HG02798 (cell line): ENCODE results near the gene DNAH11.
A peak's percentile ranks its signal among the peaks of the same experiment; 100 is the strongest.
"Not testable (repeated sequence)": the region's sequence is repeated elsewhere in the genome, so short reads cannot be mapped to it uniquely, and the experiment has no call there.

Experiments used
- ATAC-seq: cut with Tn5 transposase; IDR thresholded peaks from one replicate; pipeline ENCODE4 v1.9.1; 2021; ENCODE audit warnings: mild to moderate bottlenecking; ENCODE audit not compliant: unreplicated experiment, poor library complexity

The DNAH11 gene

DNA sequence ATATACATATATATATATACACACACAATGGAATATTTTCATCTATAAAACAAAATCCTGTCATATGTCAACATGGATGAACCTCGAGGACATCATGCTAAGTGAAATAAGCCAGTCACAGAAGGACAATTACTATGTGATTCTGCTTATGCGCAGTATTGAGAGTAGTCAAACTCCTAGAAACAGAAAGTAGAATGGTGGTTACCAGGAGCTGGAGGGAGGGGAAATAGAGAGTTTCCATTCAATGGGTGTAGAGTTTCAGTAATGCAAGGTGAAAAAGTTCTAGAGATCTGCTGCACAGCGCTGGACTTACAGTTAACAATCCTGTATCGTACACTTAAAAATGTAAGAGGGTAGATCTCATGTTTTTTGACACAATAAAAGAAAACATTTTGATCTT lies 221.0 kb downstream of the DNAH11 start:
- no peak for ATAC-seq

DNA sequence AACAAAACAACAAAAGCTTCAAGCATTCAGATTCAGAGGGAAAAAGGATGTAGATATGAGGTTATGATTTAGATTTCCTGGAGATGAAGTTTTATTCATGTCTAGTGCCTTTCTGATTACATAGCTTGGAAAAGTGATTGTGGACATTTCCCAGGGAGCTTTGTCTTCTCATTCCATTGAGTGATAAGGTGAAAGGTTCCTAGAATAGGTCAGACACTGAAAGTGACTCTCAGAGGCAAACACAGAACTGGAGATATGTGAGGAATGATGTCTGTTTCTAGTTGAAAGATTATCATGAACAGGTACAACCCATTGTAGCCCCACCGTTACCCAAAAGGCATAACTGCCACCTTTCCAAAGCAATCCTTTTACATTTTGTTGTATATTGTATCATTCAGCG lies 223.4 kb downstream of the DNAH11 start:
- no peak for ATAC-seq

DNA sequence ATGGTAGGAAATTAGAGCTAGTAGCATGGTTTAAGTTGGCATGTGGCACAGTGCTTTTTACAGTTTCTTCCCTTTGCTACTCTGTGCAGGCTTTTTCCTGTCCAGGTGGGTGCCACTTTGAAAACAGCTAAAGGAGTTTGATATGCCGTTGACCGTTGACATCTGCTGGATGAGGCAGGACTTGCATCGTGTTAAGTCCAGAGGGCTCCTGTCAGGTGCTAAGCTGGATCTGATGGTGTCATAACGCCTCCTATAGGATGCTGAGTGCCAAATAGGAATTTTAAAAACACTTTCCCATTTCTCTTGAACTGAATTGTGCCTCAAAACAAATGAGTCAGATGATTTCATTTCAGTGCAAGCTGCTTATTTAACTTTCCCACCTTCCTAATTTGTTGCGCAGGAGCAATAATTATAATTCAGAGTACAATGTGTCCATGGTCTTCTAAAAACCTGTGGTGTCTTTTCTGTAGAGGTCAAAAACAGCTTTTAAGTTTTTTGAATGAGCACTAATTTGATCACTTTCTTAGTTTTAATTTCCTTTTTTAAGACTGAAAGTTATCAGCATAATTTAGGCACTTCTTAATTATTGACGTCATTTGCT lies 224.6 kb downstream of the DNAH11 start:
- peak; percentile 82 for ATAC-seq

DNA sequence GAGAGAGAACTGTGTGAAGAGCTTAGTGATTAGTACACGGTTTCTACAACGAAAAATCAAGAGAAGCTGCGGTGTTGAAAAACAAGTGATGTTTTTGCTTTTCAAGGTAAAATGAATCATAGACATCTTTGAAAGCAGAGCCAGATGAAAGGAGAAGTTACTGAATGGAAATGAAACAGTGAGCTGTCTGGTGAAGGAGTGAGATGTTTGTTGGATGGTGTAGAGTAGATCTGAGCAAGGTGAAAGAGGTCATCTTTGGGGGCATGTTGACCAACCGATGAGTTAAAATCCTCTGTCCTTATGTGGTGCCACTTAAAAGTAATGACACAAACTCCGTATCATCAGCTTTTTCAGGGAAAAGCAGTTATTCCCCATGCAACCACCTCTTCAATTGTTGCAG lies 225.4 kb downstream of the DNAH11 start:
- ATAC-seq: no peak

DNA sequence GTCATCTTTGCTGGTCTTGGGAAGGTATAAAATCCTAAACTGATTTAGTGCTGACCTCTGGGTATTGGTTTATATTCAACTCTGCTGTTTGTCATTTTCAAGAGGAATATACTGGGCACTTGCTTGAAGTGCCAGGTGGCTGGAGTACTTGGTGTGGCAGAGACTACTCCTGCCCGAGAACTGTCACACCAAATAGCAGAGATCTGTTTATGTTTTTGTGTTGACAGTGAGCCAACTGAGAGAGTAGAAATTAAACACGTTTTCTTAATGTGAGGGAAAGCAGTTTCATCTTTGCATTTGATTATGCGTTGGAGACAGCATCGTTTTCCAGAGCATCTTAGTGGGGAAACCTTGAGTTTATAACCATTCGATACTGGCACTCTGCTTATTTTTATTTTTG lies 228.4 kb downstream of the DNAH11 start:
- ATAC-seq: no peak

- no peak for ATAC-seq
These were observed 229.2 kb downstream of the DNAH11 start for GRCh38 chr7:21771906-21772610.

DNA sequence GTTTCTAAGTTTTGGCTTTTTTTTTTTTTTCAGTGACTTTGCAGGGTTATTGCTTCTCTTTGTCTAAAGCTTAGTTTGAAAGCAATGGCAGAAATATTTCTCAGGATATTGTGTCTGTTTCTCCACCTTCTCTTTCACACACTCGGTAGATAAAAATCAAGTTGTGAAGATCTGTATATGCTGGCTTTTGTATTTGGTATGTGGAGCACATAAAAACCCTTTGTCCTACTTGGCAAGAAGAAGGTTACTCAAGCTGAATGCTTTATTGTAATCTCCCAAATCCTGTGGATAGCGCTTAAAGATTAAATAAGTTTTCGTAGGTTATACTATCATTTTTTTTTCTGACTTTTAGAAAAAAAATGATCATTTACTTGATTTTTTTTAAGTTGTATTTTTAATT lies 230.5 kb downstream of the DNAH11 start:
- ATAC-seq: no peak

- ATAC-seq: no peak
These were observed 235.1 kb downstream of the DNAH11 start for GRCh38 chr7:21777921-21778320.

GRCh38 chr7:21778953-21779352 lies 236.1 kb downstream of the DNAH11 start:
- no peak for ATAC-seq

- ATAC-seq: no peak
These were observed 240.2 kb downstream of the DNAH11 start for GRCh38 chr7:21782996-21783395.

- no peak for ATAC-seq
These were observed 242.2 kb downstream of the DNAH11 start for GRCh38 chr7:21784989-21785388.

GRCh38 chr7:21805791-21806190 lies 263.0 kb downstream of the DNAH11 start:
- ATAC-seq: no peak

DNA sequence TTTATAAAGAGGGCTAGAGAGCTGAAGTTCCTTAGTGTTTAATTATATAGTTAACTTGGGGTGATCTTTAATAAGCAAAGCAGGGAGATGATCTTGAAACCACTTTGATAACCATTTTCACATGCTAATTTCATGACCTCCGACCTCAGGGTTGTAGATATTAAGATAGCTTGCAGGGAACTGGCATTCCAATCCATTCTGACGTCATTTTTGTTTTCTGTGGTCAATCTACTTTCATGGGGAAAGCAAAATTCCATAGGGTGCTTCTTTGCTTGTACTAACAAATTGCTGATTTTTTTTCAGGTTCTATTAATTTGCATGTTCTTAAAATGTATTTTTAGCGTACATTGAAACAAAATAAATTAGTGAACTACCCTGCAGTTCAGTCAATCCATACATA lies 263.5 kb downstream of the DNAH11 start:
- no peak for ATAC-seq

DNA sequence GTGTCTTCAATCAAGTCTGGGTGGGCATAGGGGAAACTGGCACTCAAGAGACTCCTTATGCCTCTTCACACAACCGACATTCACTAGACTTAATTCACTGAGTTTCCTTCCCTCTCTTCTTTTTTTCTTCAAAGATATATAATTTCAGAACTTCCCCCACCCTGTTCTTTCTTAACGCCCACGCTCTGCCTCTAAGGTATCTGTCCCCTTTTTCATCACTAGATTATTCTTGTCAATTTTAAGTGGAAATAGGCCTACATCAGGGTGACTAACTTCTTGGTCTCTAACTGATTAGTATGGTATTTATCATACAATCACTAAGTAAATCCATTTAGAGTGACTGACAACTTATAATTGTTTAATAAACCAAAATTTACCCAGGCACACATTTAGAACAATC lies 276.2 kb downstream of the DNAH11 start:
- ATAC-seq: no peak

- no peak for ATAC-seq
These were observed 286.0 kb downstream of the DNAH11 start for GRCh38 chr7:21828841-21829240.

DNA sequence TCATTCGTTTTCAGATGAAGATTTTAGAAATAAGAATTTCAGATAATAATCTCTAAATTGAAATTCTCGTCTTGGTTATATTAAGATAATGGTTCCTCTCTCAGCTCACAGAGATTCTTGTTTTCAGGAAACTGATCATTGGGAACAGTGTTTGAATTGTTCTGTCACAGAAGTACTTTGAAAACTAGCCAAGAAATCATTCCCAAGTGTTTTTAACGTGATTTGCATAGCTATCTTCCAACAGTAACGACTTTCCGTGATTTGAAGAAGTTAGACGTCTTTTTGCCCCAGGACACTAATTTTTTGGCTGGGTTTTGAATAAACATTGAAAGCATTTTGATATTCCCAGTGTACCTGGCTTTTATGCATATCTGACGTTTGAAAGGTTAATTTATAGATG lies 286.9 kb downstream of the DNAH11 start:
- ATAC-seq: no peak

GRCh38 chr7:21844742-21845141 lies 301.9 kb downstream of the DNAH11 start:
- no peak for ATAC-seq

DNA sequence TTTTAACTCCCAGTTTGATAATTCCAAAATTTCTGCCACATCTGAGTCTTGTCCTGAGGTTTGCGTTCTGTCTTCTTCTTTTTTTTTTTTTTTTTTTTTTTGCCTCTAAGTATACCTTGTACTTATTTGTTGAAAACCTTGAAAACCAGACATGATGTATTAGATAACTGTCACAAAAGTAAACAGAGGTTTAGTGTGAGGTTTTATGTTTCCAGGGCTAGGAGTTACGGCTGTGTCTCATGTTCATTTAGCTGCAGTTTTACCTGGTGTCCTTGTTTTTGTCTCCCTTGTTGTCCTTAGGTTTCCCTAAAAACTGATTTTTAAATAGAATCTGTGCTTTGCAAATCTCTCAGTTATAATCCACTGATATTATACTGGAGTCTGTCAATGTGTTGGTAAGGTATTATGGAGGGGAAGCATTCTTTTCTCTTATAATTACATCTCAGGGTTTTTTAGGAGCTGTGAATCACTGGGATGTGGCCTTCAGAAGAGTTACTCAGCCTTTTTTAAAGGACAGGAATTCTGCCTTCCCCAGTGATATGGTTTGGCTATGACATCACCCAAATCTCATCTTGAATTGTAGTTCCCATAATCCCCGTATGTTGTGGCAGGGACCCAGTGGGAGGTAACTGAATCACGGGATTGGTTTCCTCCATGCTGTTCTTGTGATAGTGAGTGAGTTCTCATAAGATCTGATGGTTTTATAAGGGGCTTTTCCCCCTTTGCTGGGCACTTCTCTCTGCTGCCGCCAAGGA lies 307.9 kb downstream of the DNAH11 start:
- no peak for ATAC-seq

DNA sequence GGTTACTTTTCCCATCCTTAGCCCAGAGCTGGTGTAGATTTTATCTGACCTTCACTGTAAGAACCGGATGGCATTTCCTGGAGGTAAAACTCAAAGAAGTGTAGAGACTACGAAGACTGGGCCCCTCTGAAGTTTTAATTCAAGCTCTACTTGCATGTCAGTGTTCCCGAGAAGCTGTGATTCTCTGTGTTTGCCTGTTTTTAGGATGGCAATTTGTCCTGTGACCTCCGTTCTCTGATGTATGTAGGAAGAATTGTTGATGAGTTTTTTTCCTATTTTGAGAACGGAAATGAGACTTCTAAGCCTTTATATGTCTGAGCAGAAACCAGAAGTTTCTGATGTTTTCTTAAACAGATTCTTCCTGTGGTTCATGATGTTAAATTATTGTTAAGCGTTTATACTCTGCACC lies 308.7 kb downstream of the DNAH11 start:
- no peak for ATAC-seq

GRCh38 chr7:21865631-21866204 lies 322.9 kb downstream of the DNAH11 start:
- ATAC-seq: not testable (repeated sequence)

- no peak for ATAC-seq
These were observed 323.9 kb downstream of the DNAH11 start for GRCh38 chr7:21866731-21867130.
